ENCODE measurements around the gene PIGB. TPM values are rescaled to one million over a fixed set of nuclear protein-coding genes. Genes with fewer than 3 reads are reported as not detected.
"Not testable (repeated sequence)": the region's sequence is repeated elsewhere in the genome, so short reads cannot be mapped to it uniquely, and the experiment has no call there.

Gene PIGB
- total RNA-seq, 1 experiment from 2014 or later = 21.0 TPM

DNA sequence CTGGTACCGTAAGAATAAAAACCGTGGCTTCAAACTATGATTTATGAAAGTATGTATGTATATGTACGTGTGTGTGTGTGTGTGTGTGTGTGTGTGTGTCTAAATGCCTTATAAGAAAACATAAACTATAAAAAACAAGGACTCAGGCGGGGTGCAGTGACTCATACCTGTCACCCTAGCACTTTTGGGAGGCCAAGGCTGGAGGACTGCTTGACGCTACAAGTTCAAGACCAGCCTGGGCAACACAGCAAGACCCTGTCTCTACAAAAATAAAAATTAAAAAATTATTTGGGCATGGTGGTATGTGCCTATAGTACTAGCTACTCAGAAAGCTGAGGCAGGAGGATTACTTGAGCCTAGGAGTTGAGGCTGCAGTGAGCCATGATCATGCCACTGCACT lies 60.1 kb downstream of the PIGB start:
- no peak for DNase-seq (ENCODE audit: low read depth)

DNA sequence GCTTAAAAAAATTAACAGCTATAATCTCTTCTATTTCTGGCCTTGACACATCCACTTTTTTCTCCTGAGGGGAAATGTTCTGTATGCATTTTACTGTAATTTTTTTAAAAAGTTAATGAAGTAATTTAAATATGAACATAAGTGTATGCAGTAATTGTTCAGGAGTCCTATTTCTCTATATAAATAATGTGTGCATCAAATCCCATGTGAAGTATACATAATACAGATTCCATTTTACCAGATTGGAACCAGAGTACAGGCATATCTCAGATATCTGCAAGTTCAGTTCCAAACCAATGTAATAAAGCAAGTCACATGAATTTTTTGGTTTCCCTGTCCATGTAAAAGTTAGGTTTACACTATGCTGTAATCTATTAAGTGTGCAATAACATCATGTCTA lies 62.6 kb downstream of the PIGB start:
- DNase-seq (ENCODE audit: low read depth) = no peak

DNA sequence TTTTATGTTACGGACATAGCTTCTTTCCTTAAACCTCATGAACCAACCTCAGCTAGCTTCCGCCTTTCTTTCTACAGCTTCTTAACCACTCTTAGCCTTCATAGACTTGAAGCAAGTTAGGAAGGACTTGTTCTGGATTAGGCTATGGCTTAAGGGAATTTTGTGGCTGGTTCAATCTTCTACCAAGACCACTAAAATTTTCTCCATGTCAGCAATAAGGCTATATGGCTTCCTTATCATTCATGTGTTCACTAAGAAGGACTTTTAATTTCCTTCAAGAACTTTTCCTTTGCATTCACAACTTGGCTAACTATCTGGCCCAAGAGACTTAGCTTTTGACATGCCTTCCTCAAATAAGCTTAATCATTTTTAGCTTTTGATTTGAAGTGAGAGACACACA lies 64.7 kb downstream of the PIGB start:
- no peak for DNase-seq (ENCODE audit: low read depth)

DNA sequence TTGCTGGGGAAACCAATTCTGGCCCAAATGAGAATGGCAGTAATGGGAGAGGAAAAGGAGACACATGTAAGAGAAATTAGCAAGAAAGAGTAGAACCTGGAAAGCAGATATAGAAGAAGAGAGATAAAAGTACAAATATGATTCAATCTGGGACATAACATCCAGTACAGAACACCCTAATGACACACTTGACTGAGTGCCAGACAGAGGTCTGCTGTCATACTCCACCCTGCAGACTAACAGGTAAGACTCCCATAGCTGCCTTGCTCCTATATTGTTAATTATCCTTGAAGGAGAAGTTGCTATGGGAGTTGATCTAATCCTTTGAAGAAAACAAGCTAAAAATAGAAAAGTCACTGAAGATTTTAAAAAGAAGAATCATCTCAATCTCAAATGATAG lies 68.0 kb downstream of the PIGB start:
- DNase-seq (ENCODE audit: low read depth) = no peak

DNA sequence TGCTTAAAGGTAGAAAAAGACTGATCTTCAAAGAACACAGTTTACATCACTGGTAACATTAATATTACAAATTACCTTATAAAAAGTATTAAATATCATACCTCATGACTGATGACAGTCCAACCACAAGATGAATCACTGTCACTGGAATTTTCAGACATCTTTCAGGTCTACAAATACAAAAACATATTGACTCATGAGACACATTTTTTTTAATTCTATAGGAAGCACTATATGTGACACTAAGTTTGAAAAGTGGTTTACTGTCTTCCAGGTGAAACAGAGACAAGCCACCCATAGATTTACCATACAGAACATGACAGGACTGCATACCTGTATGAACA lies 70.2 kb downstream of the PIGB start:
- peak; percentile 6 for DNase-seq (ENCODE audit: low read depth)

DNA sequence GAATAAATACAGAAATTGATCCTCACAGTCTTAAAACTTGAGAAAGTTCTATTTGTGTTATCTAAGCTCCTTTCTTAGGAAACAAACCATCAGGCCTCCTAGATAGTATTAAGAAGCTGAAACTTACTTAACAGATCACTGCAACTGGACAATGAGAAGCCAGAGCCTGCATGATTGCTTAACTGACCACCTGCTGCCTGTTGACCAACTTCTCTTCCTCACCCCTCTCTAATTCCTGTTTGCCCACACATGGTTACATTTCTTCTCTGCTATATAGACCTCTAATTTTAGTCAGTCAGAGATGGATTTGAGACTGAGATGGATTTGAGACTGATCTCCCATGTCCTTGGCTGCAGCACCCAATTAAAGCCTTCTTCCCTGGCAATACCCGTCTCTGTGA lies 75.7 kb downstream of the PIGB start:
- no peak for DNase-seq (ENCODE audit: low read depth)

DNA sequence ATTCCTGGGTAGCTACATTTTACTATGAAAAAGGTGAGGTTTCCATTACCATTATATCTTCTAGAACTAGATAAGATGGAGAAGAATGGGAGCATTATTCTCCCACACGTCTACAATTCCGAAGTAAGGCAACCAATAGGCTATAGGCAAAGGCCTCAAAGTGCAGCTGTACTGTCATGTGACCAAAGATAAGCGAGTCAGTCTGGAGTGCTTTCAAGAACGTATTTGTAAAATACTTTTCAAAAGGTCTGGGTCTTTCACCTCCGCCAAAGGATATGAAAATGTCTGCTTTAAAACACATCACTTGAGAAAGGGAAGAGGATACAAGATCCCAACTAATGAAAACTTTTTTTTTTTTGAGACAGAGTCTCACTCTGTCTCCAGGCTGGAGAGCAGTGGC lies 79.2 kb downstream of the PIGB start:
- DNase-seq (ENCODE audit: low read depth) = no peak

- DNase-seq (ENCODE audit: low read depth) = not testable (repeated sequence)
Measured at GRCh38 chr15:55400050-55400449, 81.0 kb downstream of the PIGB start.

GRCh38 chr15:55401786-55402246 lies 82.8 kb downstream of the PIGB start:
- DNase-seq (ENCODE audit: low read depth) = no peak

GRCh38 chr15:55402707-55403106 lies 83.7 kb downstream of the PIGB start:
- DNase-seq (ENCODE audit: low read depth) = no peak

- DNase-seq (ENCODE audit: low read depth) = peak; percentile 15
Measured at GRCh38 chr15:55403531-55403930, 84.5 kb downstream of the PIGB start.

Other genes with a start within 250 kb of the PIGB start
- gene RSL24D1, start 122.3 kb upstream of the PIGB start, total RNA-seq (2014; rRNA removed; shearing (Covaris generic)) = 127 and 143 TPM in 2 replicates
- 17.8 and 19.0 TPM in 2 replicates for gene RAB27A, start 29.4 kb upstream of the PIGB start, total RNA-seq (2014; rRNA removed; shearing (Covaris generic))
- 25.6 and 30.7 TPM in 2 replicates for gene PIGBOS1, start 99 bp upstream of the PIGB start, total RNA-seq (2014; rRNA removed; shearing (Covaris generic))
- 39.9 and 55.6 TPM in 2 replicates for gene CCPG1, start 89.1 kb downstream of the PIGB start, total RNA-seq (2014; rRNA removed; shearing (Covaris generic))
- 9.9 and 11.8 TPM in 2 replicates for gene PIERCE2, start 89.3 kb downstream of the PIGB start, total RNA-seq (2014; rRNA removed; shearing (Covaris generic))
- 4.3 and 5.2 TPM in 2 replicates for gene DNAAF4, start 189.0 kb downstream of the PIGB start, total RNA-seq (2014; rRNA removed; shearing (Covaris generic))

Data from RPMI7951 (cell line).